Immature natural killer cell (primary cell): Measurements from ENCODE around the gene ZCCHC12. TPM values are rescaled to one million over a fixed set of nuclear protein-coding genes. Genes with fewer than 3 reads are reported as not detected.

Experiments used
- DNase-seq, 3 donors: peaks; one replicate each; pipeline ENCODE4 v3.0.0; 2022; ENCODE audit warnings: mixed read lengths in 1 of 3
- H3K27ac Mint-ChIP-seq, 6 donors: one replicate each; pipeline ENCODE4 v1.8.0; 2020; ENCODE audit warnings: mixed read lengths in 6 of 6, mild to moderate bottlenecking in 5 of 6, inconsistent platforms in 4 of 6, moderate library complexity in 3 of 6
- H3K27me3 Mint-ChIP-seq, 3 donors: one replicate each; pipeline ENCODE4 v1.8.0; 2020 to 2021; ENCODE audit warnings: low read depth in 3 of 3, mild to moderate bottlenecking in 3 of 3, mixed read lengths in 3 of 3, moderate library complexity in 3 of 3, inconsistent platforms in 1 of 3
- H3K36me3 Mint-ChIP-seq, 3 donors: one replicate each; pipeline ENCODE4 v1.8.0; 2020; ENCODE audit warnings: mixed read lengths in 3 of 3, inconsistent platforms in 2 of 3, mild to moderate bottlenecking in 2 of 3
- H3K4me1 Mint-ChIP-seq, 2 donors: one replicate each; pipeline ENCODE4 v1.8.0; 2020; ENCODE audit warnings: inconsistent platforms in 2 of 2, mild to moderate bottlenecking in 2 of 2, mixed read lengths in 2 of 2, moderate library complexity in 1 of 2
- H3K4me3 Mint-ChIP-seq, 5 donors: one replicate each; pipeline ENCODE4 v1.8.0; 2020; ENCODE audit warnings: mild to moderate bottlenecking in 5 of 5, mixed read lengths in 5 of 5, inconsistent platforms in 3 of 5, moderate library complexity in 3 of 5
- H3K9me3 Mint-ChIP-seq, 6 donors: one replicate each; pipeline ENCODE4 v1.8.0; 2020; ENCODE audit warnings: mild to moderate bottlenecking in 6 of 6, mixed read lengths in 6 of 6, inconsistent platforms in 4 of 6, moderate library complexity in 3 of 6
- polyA plus RNA-seq, 3 donors: library from polyadenylated mRNA; unstranded; fragments of 300-500 nt; fragmentation: Illumina TruSeq; gene quantifications; one replicate each; pipeline ENCODE4 v1.2.3, GENCODE V29; 2021

ZCCHC12 gene
- polyA plus RNA-seq, 3 donors from 2014 or later, result not detected

DNA sequence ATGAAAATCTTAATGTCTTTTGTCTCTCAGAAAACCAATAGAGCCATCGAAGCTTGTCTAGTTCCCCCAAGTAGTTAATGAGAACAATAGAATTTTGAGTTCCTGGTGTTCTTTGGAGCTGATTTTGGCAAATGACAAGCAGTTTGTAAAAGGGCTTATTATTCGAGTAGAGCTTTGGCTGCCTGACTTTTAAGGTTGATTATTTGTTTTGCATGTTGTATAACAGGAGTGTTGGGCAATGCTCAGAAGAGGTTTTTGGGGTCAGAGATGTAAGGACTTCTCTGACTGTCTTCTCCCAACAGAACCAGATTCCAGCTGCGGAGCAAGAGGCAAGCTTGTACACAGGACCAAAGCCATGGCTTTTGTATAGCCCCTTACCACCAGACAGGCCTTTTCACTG, 30.0 kb downstream of the ZCCHC12 start:
- peaks cover 0 to 3% (median 0%) of the 10 kb centered on the region in 3 donors for H3K27me3 Mint-ChIP-seq
- H3K27ac Mint-ChIP-seq, result no peak overlapping the region
- no peak overlapping the region for H3K4me3 Mint-ChIP-seq
- no peaks in the 10 kb centered on the region for H3K36me3 Mint-ChIP-seq
- H3K9me3 Mint-ChIP-seq, result no peaks in the 10 kb centered on the region
- no peaks in the 10 kb centered on the region for H3K4me1 Mint-ChIP-seq
- DNase-seq, result no peak

DNA sequence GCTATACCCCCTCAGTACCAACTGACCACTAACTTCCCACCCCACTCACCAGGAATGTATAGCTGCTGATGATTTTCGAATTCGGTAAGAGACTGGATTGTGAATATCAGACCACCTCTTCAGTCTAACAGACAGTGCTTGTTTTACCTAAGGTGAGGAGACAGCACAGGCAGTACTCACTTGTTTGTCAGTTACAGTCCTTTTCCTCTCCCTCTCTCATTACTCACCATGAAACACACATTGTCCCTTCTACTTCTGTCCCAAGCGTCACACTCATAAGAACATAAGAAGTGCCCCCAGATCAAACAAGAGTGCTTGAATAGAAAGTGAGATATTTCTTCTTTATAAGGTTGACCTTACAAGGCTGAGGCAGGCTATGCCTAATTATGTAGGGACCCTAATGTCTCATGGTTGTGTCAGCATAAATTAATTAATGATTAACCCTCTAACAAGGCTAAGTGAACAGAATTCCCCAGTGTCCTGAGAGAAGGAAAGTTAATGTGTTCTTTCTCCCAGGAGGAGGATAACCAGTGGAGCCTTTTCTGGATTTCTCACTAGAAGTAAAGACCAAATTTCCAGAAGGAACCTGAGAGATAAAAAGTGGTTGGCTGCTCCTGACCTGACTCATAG, 32.2 kb downstream of the ZCCHC12 start:
- Mint-ChIP-seq H3K27me3 (peaks cover 0 to 4% (median 3%) of the 10 kb centered on the region in 3 donors), H3K4me1 (no peaks in the 10 kb centered on the region), H3K27ac (no peak overlapping the region), H3K36me3 (no peaks in the 10 kb centered on the region), H3K9me3 (no peaks in the 10 kb centered on the region), H3K4me3 (no peak overlapping the region)
- DNase-seq, result no peak

DNA sequence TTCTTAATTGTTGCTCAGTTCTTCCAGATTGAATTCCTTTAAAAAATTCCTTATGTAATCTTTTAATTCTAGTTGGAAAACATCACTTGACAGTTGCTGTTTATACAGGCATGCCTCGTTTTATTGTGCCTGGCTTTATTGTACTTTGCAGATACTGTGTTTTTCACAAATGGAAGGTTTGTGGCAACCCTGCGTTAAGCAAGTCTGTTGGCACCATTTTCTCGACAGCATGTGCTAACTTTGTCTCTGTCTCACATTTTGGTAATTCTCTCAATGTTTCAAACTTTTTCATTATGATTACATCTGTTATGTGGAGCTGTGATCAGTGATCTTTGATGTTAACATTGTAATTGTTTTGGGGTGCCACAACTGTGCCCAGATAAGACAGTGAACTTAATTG, 33.4 kb downstream of the ZCCHC12 start:
- no peaks in the 10 kb centered on the region for H3K9me3 Mint-ChIP-seq
- no peaks in the 10 kb centered on the region for H3K4me1 Mint-ChIP-seq
- H3K36me3 Mint-ChIP-seq, result no peaks in the 10 kb centered on the region
- no peak overlapping the region for H3K4me3 Mint-ChIP-seq
- H3K27me3 Mint-ChIP-seq, result peaks cover 0 to 4% (median 4%) of the 10 kb centered on the region in 3 donors
- DNase-seq, result no peak
- H3K27ac Mint-ChIP-seq, result no peak overlapping the region

DNA sequence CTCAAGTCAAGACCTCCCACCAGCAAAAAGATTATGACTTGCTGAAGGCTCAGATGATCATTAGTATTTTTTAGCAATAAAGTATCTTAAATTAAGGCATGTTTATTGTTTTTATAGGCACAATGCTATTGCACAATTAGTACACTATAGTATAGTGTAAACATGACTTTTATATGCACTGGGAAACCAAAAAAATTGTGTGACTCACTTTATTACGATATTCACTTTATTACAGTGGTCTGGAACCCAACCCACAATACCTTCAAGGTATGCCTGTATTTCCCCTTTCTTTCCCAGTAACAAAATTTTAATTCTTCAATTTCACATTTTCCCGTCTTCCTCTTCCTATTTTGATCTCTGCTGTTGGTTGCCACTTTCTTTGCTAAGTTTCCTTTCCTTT, 37.7 kb downstream of the ZCCHC12 start:
- H3K27ac Mint-ChIP-seq, result no peak overlapping the region
- no peaks in the 10 kb centered on the region for H3K4me1 Mint-ChIP-seq
- H3K36me3 Mint-ChIP-seq, result no peaks in the 10 kb centered on the region

DNA sequence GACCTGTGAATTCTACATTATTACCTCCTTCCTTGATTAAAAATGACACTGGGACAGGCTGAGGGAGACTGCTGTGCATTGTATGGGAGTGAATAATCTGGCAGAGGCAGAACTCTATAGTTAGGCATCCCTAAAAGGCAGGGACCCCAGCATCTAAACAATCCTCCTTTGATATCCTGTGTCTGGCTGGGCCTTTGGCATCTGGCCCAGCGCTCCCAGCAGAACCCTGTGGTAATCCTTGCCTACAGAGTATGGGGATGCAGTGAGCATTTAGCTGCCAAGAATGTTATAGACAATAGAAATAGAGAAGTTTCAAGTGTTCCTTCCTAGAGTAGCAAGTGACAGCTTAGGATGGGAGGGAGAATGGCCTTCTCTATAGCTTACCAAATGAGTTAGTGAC, 38.5 kb downstream of the ZCCHC12 start:
- Mint-ChIP-seq H3K4me3 (no peak overlapping the region), H3K9me3 (no peaks in the 10 kb centered on the region), H3K27me3 (peaks cover 1 to 4% (median 2%) of the 10 kb centered on the region in 3 donors), H3K4me1 (no peaks in the 10 kb centered on the region), H3K27ac (no peak overlapping the region), H3K36me3 (no peaks in the 10 kb centered on the region)
- DNase-seq, result no peak

More for the DNA sequence above, 37.7 kb downstream of the ZCCHC12 start:
- Mint-ChIP-seq H3K27me3 (peaks cover 1 to 4% (median 2%) of the 10 kb centered on the region in 3 donors), H3K4me3 (no peak overlapping the region), H3K9me3 (no peaks in the 10 kb centered on the region)
- DNase-seq, result no peak

DNA sequence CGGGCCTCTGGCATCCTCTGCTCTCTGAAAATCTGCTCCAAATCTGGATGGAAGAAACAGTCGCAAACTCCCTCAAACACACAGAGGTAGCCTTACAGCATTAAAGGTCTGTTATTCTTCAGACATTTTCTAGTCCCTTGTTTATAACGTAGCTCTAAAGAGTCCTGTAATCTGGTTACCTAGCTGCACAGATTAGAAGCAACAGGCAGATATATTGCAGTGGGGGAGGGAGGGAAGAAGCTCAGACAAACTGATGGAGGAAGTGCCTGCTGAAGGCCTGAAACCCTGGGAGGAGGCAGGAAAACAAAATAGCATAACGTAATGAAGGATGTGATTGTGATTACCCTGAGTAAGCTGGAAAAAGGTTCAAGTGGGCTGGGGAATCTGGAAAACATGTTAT, 39.4 kb downstream of the ZCCHC12 start:
- Mint-ChIP-seq H3K36me3 (no peaks in the 10 kb centered on the region), H3K9me3 (no peaks in the 10 kb centered on the region), H3K4me3 (no peak overlapping the region), H3K27ac (no peak overlapping the region), H3K27me3 (peaks cover 1 to 4% (median 2%) of the 10 kb centered on the region in 3 donors), H3K4me1 (no peaks in the 10 kb centered on the region)
- DNase-seq, result no peak

DNA sequence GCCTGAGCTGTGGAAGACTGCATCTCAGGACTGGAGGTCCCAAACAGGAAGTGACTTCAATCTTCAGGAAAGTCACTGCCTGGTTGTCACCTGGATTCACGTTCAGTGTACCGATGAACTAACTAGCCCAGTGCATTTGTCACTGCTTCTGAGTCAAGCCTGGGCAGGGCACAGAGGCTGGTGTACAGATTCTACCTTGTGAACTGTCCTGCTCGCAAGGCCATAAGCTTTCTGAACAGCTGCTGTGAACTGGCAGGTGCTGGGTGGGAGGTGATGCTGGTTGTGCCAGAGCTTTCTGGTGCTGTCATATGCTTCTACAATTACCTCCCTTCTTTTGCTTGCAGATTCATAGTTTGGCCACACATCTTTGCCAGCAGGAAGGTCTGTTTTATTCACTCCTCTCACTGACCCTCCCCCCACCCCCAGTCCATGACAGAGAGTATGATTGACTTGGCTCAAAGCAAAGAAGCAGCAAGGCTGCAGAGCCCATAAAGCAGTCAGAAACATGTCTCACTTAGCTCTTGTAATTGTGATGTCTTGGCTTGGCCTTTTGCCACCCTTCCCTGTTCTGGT, 40.5 kb downstream of the ZCCHC12 start:
- H3K36me3 Mint-ChIP-seq, result no peaks in the 10 kb centered on the region
- no peaks in the 10 kb centered on the region for H3K4me1 Mint-ChIP-seq
- H3K27ac Mint-ChIP-seq, result no peak overlapping the region
- DNase-seq, result no peak
- H3K4me3 Mint-ChIP-seq, result no peak overlapping the region
- peaks cover under 1 to 2% (median 1%) of the 10 kb centered on the region in 3 donors for H3K27me3 Mint-ChIP-seq
- no peaks in the 10 kb centered on the region for H3K9me3 Mint-ChIP-seq

DNA sequence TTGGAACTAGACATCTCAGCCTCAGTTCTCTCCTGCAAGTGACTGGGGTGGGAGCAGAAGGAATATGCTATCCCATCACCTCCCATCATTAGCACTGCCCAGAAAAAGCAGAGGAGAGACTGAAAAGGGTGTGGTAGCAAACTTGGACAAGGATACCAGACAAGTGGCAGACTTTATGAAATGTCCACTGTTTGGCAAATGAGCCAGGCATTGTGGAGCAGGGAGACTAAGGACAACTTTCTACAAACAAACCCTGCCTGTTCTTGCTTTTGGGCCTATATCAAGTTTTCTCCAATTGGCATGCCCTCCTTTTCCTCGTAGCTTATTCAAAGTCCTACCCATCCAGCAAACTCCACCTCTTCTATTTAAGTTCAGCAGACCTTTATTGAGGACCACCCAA, 41.6 kb downstream of the ZCCHC12 start:
- H3K4me3 Mint-ChIP-seq, result no peak overlapping the region
- H3K27me3 Mint-ChIP-seq, result peaks cover 0 to 2% (median 1%) of the 10 kb centered on the region in 3 donors
- H3K36me3 Mint-ChIP-seq, result no peaks in the 10 kb centered on the region
- no peaks in the 10 kb centered on the region for H3K4me1 Mint-ChIP-seq
- no peak for DNase-seq
- no peaks in the 10 kb centered on the region for H3K9me3 Mint-ChIP-seq
- no peak overlapping the region for H3K27ac Mint-ChIP-seq

DNA sequence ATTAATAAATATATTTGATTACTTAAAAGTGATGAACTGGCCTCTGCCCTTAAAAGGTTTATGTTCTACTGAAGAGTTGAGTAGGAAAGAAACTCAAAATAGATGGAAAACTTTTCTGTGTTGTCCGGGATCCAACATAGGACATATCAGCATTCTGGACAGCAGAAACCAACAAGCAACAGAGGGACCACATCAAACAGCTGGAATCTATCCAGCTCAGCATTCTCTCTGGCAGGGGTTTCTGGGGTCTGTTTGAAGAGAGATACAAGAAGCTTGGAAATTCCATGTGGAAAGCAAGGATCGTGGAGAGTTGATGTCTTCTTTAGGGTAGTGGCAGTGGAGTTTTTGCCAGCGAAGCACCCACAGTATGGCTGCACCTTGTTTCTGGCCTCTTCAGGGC, 43.6 kb downstream of the ZCCHC12 start:
- no peaks in the 10 kb centered on the region for H3K36me3 Mint-ChIP-seq

DNA sequence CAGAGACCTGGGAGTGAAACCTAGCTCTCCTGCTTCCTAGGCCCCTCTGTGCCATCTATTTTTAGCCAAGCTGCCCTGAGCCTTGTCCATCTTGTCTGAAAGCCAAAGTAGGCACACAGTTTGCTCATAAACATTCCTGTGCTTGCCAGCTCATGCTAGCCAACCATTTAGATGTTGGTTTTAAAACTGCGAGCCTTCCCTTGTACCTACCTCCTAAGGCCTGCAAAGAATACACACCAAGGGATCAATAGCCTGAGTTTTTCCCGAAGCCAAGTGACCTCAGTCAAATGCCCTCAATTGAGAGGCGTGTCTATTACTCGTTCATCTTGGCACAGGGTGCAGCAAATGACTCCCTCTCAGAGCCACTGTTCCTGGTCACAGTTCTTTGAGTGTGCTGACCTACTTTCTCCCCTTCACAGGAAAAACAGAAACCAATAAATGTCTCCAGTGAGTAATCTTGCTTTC, 48.5 kb downstream of the ZCCHC12 start:
- Mint-ChIP-seq H3K9me3 (peaks cover 0 to 2% (median 0%) of the 10 kb centered on the region in 6 donors), H3K4me1 (no peaks in the 10 kb centered on the region), H3K27ac (peak overlapping the region in 1 of 6 donors; percentile 21), H3K36me3 (no peaks in the 10 kb centered on the region), H3K27me3 (peaks cover 0 to 3% (median 2%) of the 10 kb centered on the region in 3 donors), H3K4me3 (no peak overlapping the region)
- no peak for DNase-seq

More for the DNA sequence above, 43.6 kb downstream of the ZCCHC12 start:
- Mint-ChIP-seq H3K27me3 (peaks cover 0 to 4% (median 3%) of the 10 kb centered on the region in 3 donors), H3K4me1 (no peaks in the 10 kb centered on the region), H3K27ac (no peak overlapping the region), H3K9me3 (peaks cover 0 to 2% (median 0%) of the 10 kb centered on the region in 6 donors), H3K4me3 (no peak overlapping the region)
- DNase-seq, result no peak

Other genes starting within 250 kb of the ZCCHC12 start
- gene IL13RA1, start 96.2 kb upstream of the ZCCHC12 start, polyA plus RNA-seq, result 1 to 10 TPM in 2 of 3 donors, under 1 TPM in 1; 0.96 to 4.2 (median 3.7) TPM
- gene LONRF3, start 150.8 kb downstream of the ZCCHC12 start, polyA plus RNA-seq, result 1 to 10 TPM; 1.8 to 3.0 (median 2.3) TPM
- not detected for gene CT47C1, start 249.2 kb downstream of the ZCCHC12 start, polyA plus RNA-seq